H9 (cell line): ENCODE results near the gene TTC6. TPM values are rescaled to one million over a fixed set of nuclear protein-coding genes. Genes with fewer than 3 reads are reported as not detected.

Experiments used
- DNase-seq: peaks from one replicate; pipeline ENCODE4 v3.0.0-alpha.2; 2017
- H2AFZ ChIP-seq: one replicate; pipeline ENCODE4 v1.6.1; 2013; ENCODE audit warnings: mild to moderate bottlenecking, low read length, control low read depth, moderate library complexity
- H2AK5ac ChIP-seq: 2 replicates; pipeline ENCODE4 v1.6.1; 2013; ENCODE audit warnings: low read length, control low read depth, mixed read lengths; ENCODE audit not compliant: insufficient read length
- H2BK120ac ChIP-seq: one replicate; pipeline ENCODE4 v1.6.1; 2013; ENCODE audit warnings: low read depth, mild to moderate bottlenecking, low read length, control low read depth, inconsistent platforms; ENCODE audit not compliant: poor library complexity, severe bottlenecking
- H2BK12ac ChIP-seq: 2 replicates; pipeline ENCODE4 v1.6.1; 2013; ENCODE audit warnings: low read length, control low read depth, mixed read lengths, low read depth; ENCODE audit not compliant: insufficient read length
- H2BK15ac ChIP-seq: 2 replicates; pipeline ENCODE4 v1.6.1; 2013; ENCODE audit warnings: low read depth, low read length, control low read depth
- H2BK20ac ChIP-seq: one replicate; pipeline ENCODE4 v1.6.1; 2013; ENCODE audit warnings: low read depth, mild to moderate bottlenecking, low read length, control low read depth, inconsistent platforms; ENCODE audit not compliant: poor library complexity, severe bottlenecking
- H2BK5ac ChIP-seq: 2 replicates; pipeline ENCODE4 v1.6.1; 2013; ENCODE audit warnings: low read length, control low read depth, mixed read lengths; ENCODE audit not compliant: insufficient read length
- H3K14ac ChIP-seq: 2 replicates; pipeline ENCODE4 v1.6.1; 2013; ENCODE audit warnings: low read length, control low read depth; ENCODE audit not compliant: insufficient read depth
- H3K18ac ChIP-seq: 2 replicates; pipeline ENCODE4 v1.6.1; 2013; ENCODE audit warnings: low read depth, mild to moderate bottlenecking, mixed read lengths, low read length, control low read depth; ENCODE audit not compliant: insufficient read length
- H3K23ac ChIP-seq: 2 replicates; pipeline ENCODE4 v1.6.1; 2013; ENCODE audit warnings: low read length, control low read depth, mixed read lengths, low read depth; ENCODE audit not compliant: insufficient read length
- H3K23me2 ChIP-seq: 2 replicates; pipeline ENCODE4 v1.6.1; 2013; ENCODE audit warnings: low read depth, mild to moderate bottlenecking, mixed read lengths, low read length, control low read depth; ENCODE audit not compliant: insufficient read length, poor library complexity, severe bottlenecking
- H3K27ac ChIP-seq: 2 replicates; pipeline ENCODE4 v1.5.1; 2013; ENCODE audit warnings: low read length, control low read depth, mixed read lengths, low read depth; ENCODE audit not compliant: insufficient read length
- H3K27me3 ChIP-seq: 2 replicates; pipeline ENCODE4 v1.6.1; 2013; ENCODE audit warnings: low read length, control low read depth, inconsistent platforms; ENCODE audit not compliant: insufficient read depth
- H3K4ac ChIP-seq: 2 replicates; pipeline ENCODE4 v1.6.1; 2013; ENCODE audit warnings: low read depth, mild to moderate bottlenecking, control low read depth, inconsistent platforms, low read length, moderate library complexity
- H3K4me1 ChIP-seq: 2 replicates; pipeline ENCODE4 v1.6.1; 2013; ENCODE audit warnings: low read length, control low read depth, inconsistent platforms; ENCODE audit not compliant: insufficient read depth
- H3K4me2 ChIP-seq: 2 replicates; pipeline ENCODE4 v1.6.1; 2013; ENCODE audit warnings: low read length, control low read depth, mixed read lengths; ENCODE audit not compliant: insufficient read length, insufficient read depth
- H3K56ac ChIP-seq: 2 replicates; pipeline ENCODE4 v1.6.1; 2013; ENCODE audit warnings: low read depth, mild to moderate bottlenecking, mixed read lengths, low read length, control low read depth; ENCODE audit not compliant: insufficient read length
- H3K79me1 ChIP-seq: 2 replicates; pipeline ENCODE4 v1.6.1; 2013; ENCODE audit warnings: low read depth, mild to moderate bottlenecking, moderate library complexity, low read length, control low read depth, inconsistent platforms; ENCODE audit not compliant: insufficient read depth, poor library complexity, severe bottlenecking
- H3K79me2 ChIP-seq: 2 replicates; pipeline ENCODE4 v1.6.1; 2013; ENCODE audit warnings: low read length, control low read depth, inconsistent platforms; ENCODE audit not compliant: insufficient read depth
- H3K9ac ChIP-seq: 2 replicates; pipeline ENCODE4 v1.6.1; 2013; ENCODE audit warnings: low read length, control low read depth, mixed read lengths; ENCODE audit not compliant: insufficient read length; ENCODE audit errors: extremely low read depth
- H3K9me3 ChIP-seq: one replicate; pipeline ENCODE4 v1.6.1; 2013; ENCODE audit warnings: low read depth, low read length, inconsistent platforms; ENCODE audit not compliant: control insufficient read depth
- H3T11ph ChIP-seq: one replicate; pipeline ENCODE4 v1.6.1; 2013; ENCODE audit warnings: mild to moderate bottlenecking, low read length, control low read depth, inconsistent platforms
- H4K20me1 ChIP-seq: one replicate; pipeline ENCODE4 v1.6.1; 2013; ENCODE audit not compliant: control insufficient read depth, insufficient read length, insufficient read depth
- H4K5ac ChIP-seq: 2 replicates; pipeline ENCODE4 v1.6.1; 2013; ENCODE audit warnings: low read depth, mild to moderate bottlenecking, mixed read lengths, low read length, control low read depth; ENCODE audit not compliant: insufficient read length
- H4K8ac ChIP-seq: replicated peaks from 2 replicates; pipeline ENCODE4 v1.6.1; 2013; ENCODE audit warnings: low read length, control low read depth, mixed read lengths, low read depth; ENCODE audit not compliant: insufficient read length
- H4K91ac ChIP-seq: 2 replicates; pipeline ENCODE4 v1.6.1; 2013; ENCODE audit warnings: low read depth, mild to moderate bottlenecking, moderate library complexity, mixed read lengths, low read length, control low read depth; ENCODE audit not compliant: insufficient read length
- H3K27ac Mint-ChIP-seq, 3 experiments: 2 replicates in 2 of 3; 3 replicates in 1 of 3; pipeline ENCODE4 v1.8.0; 2020 to 2021; ENCODE audit warnings: mixed read lengths in 3 of 3, mild to moderate bottlenecking in 1 of 3, moderate library complexity in 1 of 3
- H3K27me3 Mint-ChIP-seq: 2 replicates; pipeline ENCODE4 v1.8.0; 2021; ENCODE audit warnings: low read depth, mild to moderate bottlenecking, moderate library complexity, mixed read lengths
- H3K36me3 Mint-ChIP-seq, 3 experiments: 2 replicates in 2 of 3; 3 replicates in 1 of 3; pipeline ENCODE4 v1.8.0; 2020 to 2021; ENCODE audit warnings: low read depth in 3 of 3, mixed read lengths in 3 of 3; ENCODE audit not compliant: insufficient read depth in 1 of 3
- H3K4me1 Mint-ChIP-seq, 2 experiments: 2 replicates each; pipeline ENCODE4 v1.8.0; 2020; ENCODE audit warnings: mixed read lengths in 2 of 2
- H3K4me3 Mint-ChIP-seq, 2 experiments: 2 replicates in 1 of 2; 3 replicates in 1 of 2; pipeline ENCODE4 v1.8.0; 2020 to 2021; ENCODE audit warnings: mild to moderate bottlenecking in 2 of 2, mixed read lengths in 2 of 2, moderate library complexity in 1 of 2
- H3K9me3 Mint-ChIP-seq, 2 experiments: 2 replicates in 1 of 2; 3 replicates in 1 of 2; pipeline ENCODE4 v1.8.0; 2020; ENCODE audit warnings: mild to moderate bottlenecking in 2 of 2, mixed read lengths in 2 of 2, moderate library complexity in 1 of 2
- WGBS: extraction: QIAGEN DNeasy Blood & Tissue Kit; methylation state at CpG from one replicate; pipeline ENCODE4 v1.1.7; 2013; ENCODE audit warnings: missing lambda C conversion rate, low lambda C conversion rate, mixed read lengths; ENCODE audit not compliant: insufficient read length; ENCODE audit errors: extremely low coverage; 5-methylcytosine and 5-hydroxymethylcytosine counted together
- total RNA-seq: library from RNA; stranded (reverse); gene quantifications from 2 replicates; pipeline ENCODE4 v1.2.1, GENCODE V29; 2021
- TF ChIP-seq, protein P1 (sequence below): fragments of 200-600 bp; sonication (generic); conservative IDR thresholded peaks from 3 replicates; pipeline ENCODE4 v1.8.0; 2021; ENCODE audit warnings: antibody characterized with exemption, mild to moderate bottlenecking

TTC6 gene
- total RNA-seq, 1 experiment from 2014 or later, result 0.24 TPM

DNA sequence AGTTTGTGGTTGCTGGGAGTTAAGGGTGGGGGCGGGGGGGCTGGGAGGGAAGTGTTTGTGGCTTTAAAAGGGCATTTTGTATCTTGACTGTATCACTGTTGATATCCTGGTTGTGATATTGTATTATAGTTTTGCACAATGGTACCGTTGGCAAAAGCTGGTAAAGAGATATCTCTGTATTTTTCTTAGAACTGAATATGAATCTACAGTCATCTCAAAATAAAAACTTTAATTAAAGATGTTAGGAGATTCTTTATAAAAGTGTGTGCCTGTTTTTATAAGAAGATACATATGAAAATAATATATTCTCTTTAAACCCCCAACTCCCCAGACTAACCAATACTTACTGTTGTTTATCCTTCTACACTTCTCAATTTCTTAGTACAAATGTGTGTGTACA lies 43.2 kb downstream of the TTC6 start:
- Histone ChIP-seq H3K27ac (no peak overlapping the region), H3K27me3 (no peaks in the 10 kb centered on the region), H3K9ac (no peak overlapping the region), H3K79me2 (no peaks in the 10 kb centered on the region), H3K79me1 (no peaks in the 10 kb centered on the region), H3K23me2 (no peaks in the 10 kb centered on the region), H2BK120ac (no peak overlapping the region), H3K14ac (no peak overlapping the region), H2BK15ac (no peak overlapping the region), H3K4me1 (no peaks in the 10 kb centered on the region), H2AFZ (no peak overlapping the region), H3K18ac (no peak overlapping the region), H2BK5ac (no peak overlapping the region), H3T11ph (no peak overlapping the region), H3K4me2 (no peak overlapping the region), H4K8ac (no peak overlapping the region), H4K20me1 (no peaks in the 10 kb centered on the region), H2BK12ac (no peak overlapping the region), H3K56ac (no peak overlapping the region), H4K5ac (no peak overlapping the region), H3K23ac (no peak overlapping the region), H2BK20ac (no peak overlapping the region), H4K91ac (no peak overlapping the region), H3K4ac (no peak overlapping the region), H3K9me3 (no peaks in the 10 kb centered on the region), H2AK5ac (no peak overlapping the region)
- H3K9me3 Mint-ChIP-seq, result no peaks in the 10 kb centered on the region
- no peak overlapping the region for H3K4me3 Mint-ChIP-seq
- no peak for DNase-seq
- WGBS, result no CpG with 5 or more reads among the region's 2 CpGs
- no peaks in the 10 kb centered on the region; a peak in 2 of 4 replicates for H3K4me1 Mint-ChIP-seq
- peaks cover 14% of the 10 kb centered on the region for H3K27me3 Mint-ChIP-seq
- TF ChIP-seq, protein P1, sequence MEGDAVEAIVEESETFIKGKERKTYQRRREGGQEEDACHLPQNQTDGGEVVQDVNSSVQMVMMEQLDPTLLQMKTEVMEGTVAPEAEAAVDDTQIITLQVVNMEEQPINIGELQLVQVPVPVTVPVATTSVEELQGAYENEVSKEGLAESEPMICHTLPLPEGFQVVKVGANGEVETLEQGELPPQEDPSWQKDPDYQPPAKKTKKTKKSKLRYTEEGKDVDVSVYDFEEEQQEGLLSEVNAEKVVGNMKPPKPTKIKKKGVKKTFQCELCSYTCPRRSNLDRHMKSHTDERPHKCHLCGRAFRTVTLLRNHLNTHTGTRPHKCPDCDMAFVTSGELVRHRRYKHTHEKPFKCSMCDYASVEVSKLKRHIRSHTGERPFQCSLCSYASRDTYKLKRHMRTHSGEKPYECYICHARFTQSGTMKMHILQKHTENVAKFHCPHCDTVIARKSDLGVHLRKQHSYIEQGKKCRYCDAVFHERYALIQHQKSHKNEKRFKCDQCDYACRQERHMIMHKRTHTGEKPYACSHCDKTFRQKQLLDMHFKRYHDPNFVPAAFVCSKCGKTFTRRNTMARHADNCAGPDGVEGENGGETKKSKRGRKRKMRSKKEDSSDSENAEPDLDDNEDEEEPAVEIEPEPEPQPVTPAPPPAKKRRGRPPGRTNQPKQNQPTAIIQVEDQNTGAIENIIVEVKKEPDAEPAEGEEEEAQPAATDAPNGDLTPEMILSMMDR, result no peak
- H3K27ac Mint-ChIP-seq, result no peak overlapping the region
- H3K36me3 Mint-ChIP-seq, result no peaks in the 10 kb centered on the region
